ENCODE measurements around the gene ACSF2. TPM values are rescaled to one million over a fixed set of nuclear protein-coding genes. Genes with fewer than 3 reads are reported as not detected.

Gene ACSF2
- total RNA-seq, 1 experiment from 2014 or later, result 17.2 TPM

GRCh38 chr17:50505591-50506130 lies 79.6 kb downstream of the ACSF2 start:
- no TSS peak for BruUV-seq (replicated peaks)
- no peaks in the 10 kb centered on the region for H3K9me3 ChIP-seq (ENCODE audit: control insufficient read depth, insufficient read depth, low read depth, low read length)
- ATAC-seq (no peak), DNase-seq (ENCODE audit: low read depth, low spot score) (no peak)
- intact Hi-C loops (cut with micrococcal nuclease; ENCODE audit: unreplicated experiment), result no loop called here
- H3K4me3 ChIP-seq (ENCODE audit: low read depth in 2 of 2, low read length in 2 of 2), result no peak overlapping the region
- peaks cover 11% of the 10 kb centered on the region for H3K4me1 ChIP-seq (ENCODE audit: control insufficient read depth, insufficient read depth, low read length)
- no peaks in the 10 kb centered on the region for H3K27me3 ChIP-seq (ENCODE audit: control insufficient read depth, insufficient read depth, low read length)
- no peak overlapping the region for H3K27ac ChIP-seq (ENCODE audit: low read length)
- ChIA-PET POLR2A (interaction anchor here (0.7 kb wide), 1 partner anchor 435 kb away, joined by 5 read pairs; no protein-coding TSS in a partner anchor), CTCF (interaction anchor here (1.1 kb wide), 1 partner anchor 22 kb away, joined by 6 read pairs; no protein-coding TSS in a partner anchor)
- no peaks in the 10 kb centered on the region for H3K36me3 ChIP-seq (ENCODE audit: control insufficient read depth, insufficient read depth, low read length)
- in situ Hi-C loops (cut with HindIII; ENCODE audit: low pct_unique_long_range_greater_than_20kb, low sequenced_read_pairs), result no loop called here
- TF ChIP-seq REST (IDR thresholded peaks at IDR 0.05; ENCODE audit: insufficient read depth in 1 of 2, low read depth in 2 of 2, low read length in 1 of 2), result no peak
- TF ChIP-seq POLR2AphosphoS5 (IDR thresholded peaks at IDR 0.05; ENCODE audit: low read depth, low read length), result no peak
- no peak for TF ChIP-seq SIN3A (IDR thresholded peaks at IDR 0.05; ENCODE audit: borderline replicate concordance, insufficient read depth, low read depth, low read length)

- BruUV-seq (replicated peaks), result no TSS peak
- peaks cover 11% of the 10 kb centered on the region for H3K4me1 ChIP-seq (ENCODE audit: control insufficient read depth, insufficient read depth, low read length)
- H3K27ac ChIP-seq (ENCODE audit: low read length), result no peak overlapping the region
- no peaks in the 10 kb centered on the region for H3K27me3 ChIP-seq (ENCODE audit: control insufficient read depth, insufficient read depth, low read length)
- DNase-seq (ENCODE audit: low read depth, low spot score) (no peak), ATAC-seq (no peak)
- no peak overlapping the region for H3K4me3 ChIP-seq (ENCODE audit: low read depth in 2 of 2, low read length in 2 of 2)
- in situ Hi-C loops (cut with HindIII; ENCODE audit: low pct_unique_long_range_greater_than_20kb, low sequenced_read_pairs), result no loop called here
- H3K36me3 ChIP-seq (ENCODE audit: control insufficient read depth, insufficient read depth, low read length), result no peaks in the 10 kb centered on the region
- ChIA-PET POLR2A (interaction anchor here (0.6 to 0.7 kb wide), 2 partner anchors 21 to 215 kb away, joined by 3 to 9 read pairs; no protein-coding TSS in a partner anchor), CTCF (no interaction called here)
- intact Hi-C loops (cut with micrococcal nuclease; ENCODE audit: unreplicated experiment), result no loop called here
- no peaks in the 10 kb centered on the region for H3K9me3 ChIP-seq (ENCODE audit: control insufficient read depth, insufficient read depth, low read depth, low read length)
- TF ChIP-seq POLR2AphosphoS5 (IDR thresholded peaks at IDR 0.05; ENCODE audit: low read depth, low read length) (no peak), REST (IDR thresholded peaks at IDR 0.05; ENCODE audit: insufficient read depth in 1 of 2, low read depth in 2 of 2, low read length in 1 of 2) (no peak), TCF7L2 (IDR thresholded peaks at IDR 0.05; ENCODE audit: low read depth, low read length) (no peak), SIN3A (IDR thresholded peaks at IDR 0.05; ENCODE audit: borderline replicate concordance, insufficient read depth, low read depth, low read length) (no peak), CTCF (IDR thresholded peaks at IDR 0.05) (no peak)
These were observed 80.3 kb downstream of the ACSF2 start for GRCh38 chr17:50506298-50506697.

Measured in Panc1 (cell line).